ENCODE results near the gene RNF152.

DNA sequence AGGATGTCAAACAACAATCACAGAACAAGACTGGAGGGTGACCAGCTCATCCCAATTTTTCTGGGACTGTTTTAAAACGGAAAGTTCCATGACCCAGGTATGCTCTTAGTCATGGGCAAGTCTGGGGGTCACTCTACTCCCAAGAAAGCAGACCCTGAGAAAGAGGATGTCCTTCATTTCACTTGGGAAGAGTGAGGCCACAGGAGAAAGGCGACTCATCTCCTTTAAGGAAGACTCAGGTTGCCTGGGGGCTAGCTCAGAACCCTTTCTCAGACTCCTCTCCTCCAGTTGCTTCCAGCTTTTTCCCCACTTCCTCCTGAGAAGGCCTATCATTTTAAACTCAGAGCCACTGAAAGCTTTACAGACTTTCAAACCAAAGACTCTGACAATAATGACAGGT is 9.3 kb downstream of the RNF152 start:
- TF ChIP-seq CTCF (IDR thresholded peaks at IDR 0.05) = no peak
- TF ChIP-seq POLR2AphosphoS5 (IDR thresholded peaks at IDR 0.05) = no peak
- TF ChIP-seq EP300 (IDR thresholded peaks at IDR 0.05) = no peak
- no peak for TF ChIP-seq POLR2A (IDR thresholded peaks at IDR 0.05)
